ENCODE results near the gene EMILIN1.

Gene EMILIN1

GRCh38 chr2:27118525-27119329 is 40.3 kb downstream of the EMILIN1 start, which contains the start of gene CGREF1:
Gene CGREF1 (minus strand): TSS chr2:27119128. CDS start chr2:27104366, 14,762 bp downstream.
- in situ Hi-C loops (cut with MboI; ENCODE audit: low sequenced_read_pairs), result loop anchor here (25.0 kb wide), 1 partner anchor 169 kb away; the partner anchor contains the start of genes DNAJC5G and TRIM54

- in situ Hi-C loops (cut with MboI; ENCODE audit: low sequenced_read_pairs), result loop anchor here (25.0 kb wide), 1 partner anchor 168 kb away; the partner anchor contains the start of genes DNAJC5G and TRIM54
Observed at GRCh38 chr2:27119330-27119670, 40.9 kb downstream of the EMILIN1 start.

GRCh38 chr2:27121906-27122305 is 43.5 kb downstream of the EMILIN1 start:
- in situ Hi-C loops (cut with MboI; ENCODE audit: low sequenced_read_pairs), result loop anchor here (25.0 kb wide), 1 partner anchor 165 kb away; the partner anchor contains the start of genes DNAJC5G and TRIM54

- in situ Hi-C loops (cut with MboI; ENCODE audit: low sequenced_read_pairs), result loop anchor here (25.0 kb wide), 1 partner anchor 165 kb away; the partner anchor contains the start of genes DNAJC5G and TRIM54
Observed at GRCh38 chr2:27122791-27123190, 44.4 kb downstream of the EMILIN1 start.

- in situ Hi-C loops (cut with MboI; ENCODE audit: low sequenced_read_pairs), result loop anchor here (25.0 kb wide), 1 partner anchor 164 kb away; the partner anchor contains the start of genes DNAJC5G and TRIM54
Observed at GRCh38 chr2:27123302-27124150, 45.1 kb downstream of the EMILIN1 start, which contains the start of gene ABHD1. Gene ABHD1 (plus strand): TSS chr2:27123815. CDS start chr2:27123949, 134 bp downstream.

GRCh38 chr2:27125104-27125503 is 46.7 kb downstream of the EMILIN1 start:
- in situ Hi-C loops (cut with MboI; ENCODE audit: low sequenced_read_pairs), result no loop called here

GRCh38 chr2:27126252-27126710 is 47.9 kb downstream of the EMILIN1 start:
- in situ Hi-C loops (cut with MboI; ENCODE audit: low sequenced_read_pairs), result no loop called here

GRCh38 chr2:27127883-27128667 is 49.7 kb downstream of the EMILIN1 start:
- in situ Hi-C loops (cut with MboI; ENCODE audit: low sequenced_read_pairs), result no loop called here

- in situ Hi-C loops (cut with MboI; ENCODE audit: low sequenced_read_pairs), result no loop called here
Observed at GRCh38 chr2:27128668-27129571, 50.5 kb downstream of the EMILIN1 start.

GRCh38 chr2:27130396-27130795 is 52.0 kb downstream of the EMILIN1 start:
- in situ Hi-C loops (cut with MboI; ENCODE audit: low sequenced_read_pairs), result no loop called here

GRCh38 chr2:27131429-27131828 is 53.0 kb downstream of the EMILIN1 start:
- in situ Hi-C loops (cut with MboI; ENCODE audit: low sequenced_read_pairs), result no loop called here

GRCh38 chr2:27133195-27133875 is 54.9 kb downstream of the EMILIN1 start:
- in situ Hi-C loops (cut with MboI; ENCODE audit: low sequenced_read_pairs), result no loop called here

- in situ Hi-C loops (cut with MboI; ENCODE audit: low sequenced_read_pairs), result no loop called here
Observed at GRCh38 chr2:27133905-27134780, 55.7 kb downstream of the EMILIN1 start, which contains the start of gene PREB. Gene PREB (minus strand): TSS chr2:27134636. CDS start chr2:27134421, 215 bp downstream.

- in situ Hi-C loops (cut with MboI; ENCODE audit: low sequenced_read_pairs), result no loop called here
Observed at GRCh38 chr2:27134781-27135477, 56.5 kb downstream of the EMILIN1 start.

GRCh38 chr2:27135478-27135955 is 57.1 kb downstream of the EMILIN1 start:
- in situ Hi-C loops (cut with MboI; ENCODE audit: low sequenced_read_pairs), result no loop called here

All from HL-60/S4 treated with retinoic acid at 250 ng/mL for 4 days and 3 days (cell line).